ENCODE data around the gene MTMR2. TPM values are rescaled to one million over a fixed set of nuclear protein-coding genes. Genes with fewer than 3 reads are reported as not detected.

The MTMR2 gene
- total and polyA plus RNA-seq, 2 of the 13 experiments (the other 11 are each of a cell fraction or from before 2014, with no cell fraction given) = 12.7 to 22.3 TPM

DNA sequence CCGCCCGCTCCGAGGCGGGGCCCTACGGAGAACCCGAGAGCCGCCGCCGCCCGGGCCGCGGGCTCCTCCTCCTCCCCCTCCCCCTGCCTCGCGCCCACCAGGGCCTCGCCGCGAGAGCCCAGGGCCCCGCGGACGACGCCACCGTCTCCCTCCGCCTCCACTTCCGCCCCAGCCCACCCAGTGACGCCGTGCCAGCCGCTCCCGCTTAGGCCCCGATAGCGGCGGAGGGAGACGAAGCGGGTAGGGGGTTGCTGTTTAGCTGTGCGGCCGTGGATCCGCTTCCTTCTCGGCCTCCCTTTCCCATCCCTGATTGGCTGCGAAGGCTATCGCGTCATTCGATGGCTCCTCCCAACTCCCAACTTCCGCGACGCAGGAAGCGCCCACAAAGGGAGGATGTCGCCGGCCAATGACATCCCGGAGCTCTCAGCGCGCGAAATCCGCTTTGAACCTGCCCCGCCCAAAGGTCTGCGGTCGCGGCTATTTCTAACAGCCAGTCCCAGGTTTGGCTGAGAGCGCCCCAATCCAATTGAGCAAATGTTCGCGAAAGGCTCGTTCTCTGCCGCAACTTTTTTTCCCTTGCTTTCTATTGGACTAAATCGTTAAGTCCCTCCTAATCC, 134.3 kb downstream of the MTMR2 start, which contains the start of gene FAM76B (continued):
- TF ChIP-seq ZNF83 (CRISPR knock-in tag; IDR thresholded peaks at IDR 0.05; ENCODE audit: borderline replicate concordance) = no peak
- TF ChIP-seq, protein P1, sequence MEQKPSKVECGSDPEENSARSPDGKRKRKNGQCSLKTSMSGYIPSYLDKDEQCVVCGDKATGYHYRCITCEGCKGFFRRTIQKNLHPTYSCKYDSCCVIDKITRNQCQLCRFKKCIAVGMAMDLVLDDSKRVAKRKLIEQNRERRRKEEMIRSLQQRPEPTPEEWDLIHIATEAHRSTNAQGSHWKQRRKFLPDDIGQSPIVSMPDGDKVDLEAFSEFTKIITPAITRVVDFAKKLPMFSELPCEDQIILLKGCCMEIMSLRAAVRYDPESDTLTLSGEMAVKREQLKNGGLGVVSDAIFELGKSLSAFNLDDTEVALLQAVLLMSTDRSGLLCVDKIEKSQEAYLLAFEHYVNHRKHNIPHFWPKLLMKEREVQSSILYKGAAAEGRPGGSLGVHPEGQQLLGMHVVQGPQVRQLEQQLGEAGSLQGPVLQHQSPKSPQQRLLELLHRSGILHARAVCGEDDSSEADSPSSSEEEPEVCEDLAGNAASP (CRISPR knock-in tag; IDR thresholded peaks at IDR 0.05; ENCODE audit: borderline replicate concordance) = no peak
- peak; percentile 96 for TF ChIP-seq ZBTB25 (CRISPR knock-in tag; IDR thresholded peaks at IDR 0.05)
- TF ChIP-seq ZNF333 (CRISPR knock-in tag; IDR thresholded peaks at IDR 0.05; ENCODE audit: borderline replicate concordance) = no peak
- TF ChIP-seq TAF1 (CRISPR knock-in tag; IDR thresholded peaks at IDR 0.05) = peak; percentile 81
- TF ChIP-seq, protein P2, sequence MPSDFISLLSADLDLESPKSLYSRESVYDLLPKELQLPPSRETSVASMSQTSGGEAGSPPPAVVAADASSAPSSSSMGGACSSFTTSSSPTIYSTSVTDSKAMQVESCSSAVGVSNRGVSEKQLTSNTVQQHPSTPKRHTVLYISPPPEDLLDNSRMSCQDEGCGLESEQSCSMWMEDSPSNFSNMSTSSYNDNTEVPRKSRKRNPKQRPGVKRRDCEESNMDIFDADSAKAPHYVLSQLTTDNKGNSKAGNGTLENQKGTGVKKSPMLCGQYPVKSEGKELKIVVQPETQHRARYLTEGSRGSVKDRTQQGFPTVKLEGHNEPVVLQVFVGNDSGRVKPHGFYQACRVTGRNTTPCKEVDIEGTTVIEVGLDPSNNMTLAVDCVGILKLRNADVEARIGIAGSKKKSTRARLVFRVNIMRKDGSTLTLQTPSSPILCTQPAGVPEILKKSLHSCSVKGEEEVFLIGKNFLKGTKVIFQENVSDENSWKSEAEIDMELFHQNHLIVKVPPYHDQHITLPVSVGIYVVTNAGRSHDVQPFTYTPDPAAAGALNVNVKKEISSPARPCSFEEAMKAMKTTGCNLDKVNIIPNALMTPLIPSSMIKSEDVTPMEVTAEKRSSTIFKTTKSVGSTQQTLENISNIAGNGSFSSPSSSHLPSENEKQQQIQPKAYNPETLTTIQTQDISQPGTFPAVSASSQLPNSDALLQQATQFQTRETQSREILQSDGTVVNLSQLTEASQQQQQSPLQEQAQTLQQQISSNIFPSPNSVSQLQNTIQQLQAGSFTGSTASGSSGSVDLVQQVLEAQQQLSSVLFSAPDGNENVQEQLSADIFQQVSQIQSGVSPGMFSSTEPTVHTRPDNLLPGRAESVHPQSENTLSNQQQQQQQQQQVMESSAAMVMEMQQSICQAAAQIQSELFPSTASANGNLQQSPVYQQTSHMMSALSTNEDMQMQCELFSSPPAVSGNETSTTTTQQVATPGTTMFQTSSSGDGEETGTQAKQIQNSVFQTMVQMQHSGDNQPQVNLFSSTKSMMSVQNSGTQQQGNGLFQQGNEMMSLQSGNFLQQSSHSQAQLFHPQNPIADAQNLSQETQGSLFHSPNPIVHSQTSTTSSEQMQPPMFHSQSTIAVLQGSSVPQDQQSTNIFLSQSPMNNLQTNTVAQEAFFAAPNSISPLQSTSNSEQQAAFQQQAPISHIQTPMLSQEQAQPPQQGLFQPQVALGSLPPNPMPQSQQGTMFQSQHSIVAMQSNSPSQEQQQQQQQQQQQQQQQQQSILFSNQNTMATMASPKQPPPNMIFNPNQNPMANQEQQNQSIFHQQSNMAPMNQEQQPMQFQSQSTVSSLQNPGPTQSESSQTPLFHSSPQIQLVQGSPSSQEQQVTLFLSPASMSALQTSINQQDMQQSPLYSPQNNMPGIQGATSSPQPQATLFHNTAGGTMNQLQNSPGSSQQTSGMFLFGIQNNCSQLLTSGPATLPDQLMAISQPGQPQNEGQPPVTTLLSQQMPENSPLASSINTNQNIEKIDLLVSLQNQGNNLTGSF (CRISPR knock-in tag; IDR thresholded peaks at IDR 0.05) = no peak
- TF ChIP-seq FLYWCH1 (CRISPR knock-in tag; IDR thresholded peaks at IDR 0.05) = no peak
- TF ChIP-seq, protein P3, sequence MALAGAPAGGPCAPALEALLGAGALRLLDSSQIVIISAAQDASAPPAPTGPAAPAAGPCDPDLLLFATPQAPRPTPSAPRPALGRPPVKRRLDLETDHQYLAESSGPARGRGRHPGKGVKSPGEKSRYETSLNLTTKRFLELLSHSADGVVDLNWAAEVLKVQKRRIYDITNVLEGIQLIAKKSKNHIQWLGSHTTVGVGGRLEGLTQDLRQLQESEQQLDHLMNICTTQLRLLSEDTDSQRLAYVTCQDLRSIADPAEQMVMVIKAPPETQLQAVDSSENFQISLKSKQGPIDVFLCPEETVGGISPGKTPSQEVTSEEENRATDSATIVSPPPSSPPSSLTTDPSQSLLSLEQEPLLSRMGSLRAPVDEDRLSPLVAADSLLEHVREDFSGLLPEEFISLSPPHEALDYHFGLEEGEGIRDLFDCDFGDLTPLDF (CRISPR knock-in tag; IDR thresholded peaks at IDR 0.05) = peak; percentile 99
- peak; percentile 61; the same call in 1 of the 2 replicates for TF ChIP-seq SOX5 (CRISPR knock-in tag; IDR thresholded peaks at IDR 0.05; ENCODE audit: borderline replicate concordance)
- 0 out of 2 replicates have a peak, but pooled peaks have one; percentile 13 for TF ChIP-seq KDM5B (CRISPR knock-in tag; IDR thresholded peaks at IDR 0.05; ENCODE audit: borderline replicate concordance)
- TF ChIP-seq ETV5 (CRISPR knock-in tag; IDR thresholded peaks at IDR 0.05; ENCODE audit: borderline replicate concordance) = peak; percentile 95
- TF ChIP-seq ARNT2 (CRISPR knock-in tag; IDR thresholded peaks at IDR 0.05; ENCODE audit: low read depth) = peak; percentile 83; the same call in 1 of the 2 replicates
- peak; percentile 74; the same call in 1 of the 2 replicates for TF ChIP-seq ZNF709 (CRISPR knock-in tag; IDR thresholded peaks at IDR 0.05)
- peak; percentile 89 for TF ChIP-seq CBFB (CRISPR knock-in tag; IDR thresholded peaks at IDR 0.05)
- 0 out of 2 replicates have a peak, but pooled peaks have one; percentile 66 for TF ChIP-seq ZNF543 (CRISPR knock-in tag; IDR thresholded peaks at IDR 0.05)
- no peak for TF ChIP-seq CCAR2 (optimal IDR thresholded peaks at IDR 0.05; ENCODE audit: low read depth, low read length)
- TF ChIP-seq ELF4 (CRISPR knock-in tag; IDR thresholded peaks at IDR 0.05; ENCODE audit: borderline replicate concordance) = peak; percentile 92; the same call in 1 of the 2 replicates
- TF ChIP-seq, protein P4, sequence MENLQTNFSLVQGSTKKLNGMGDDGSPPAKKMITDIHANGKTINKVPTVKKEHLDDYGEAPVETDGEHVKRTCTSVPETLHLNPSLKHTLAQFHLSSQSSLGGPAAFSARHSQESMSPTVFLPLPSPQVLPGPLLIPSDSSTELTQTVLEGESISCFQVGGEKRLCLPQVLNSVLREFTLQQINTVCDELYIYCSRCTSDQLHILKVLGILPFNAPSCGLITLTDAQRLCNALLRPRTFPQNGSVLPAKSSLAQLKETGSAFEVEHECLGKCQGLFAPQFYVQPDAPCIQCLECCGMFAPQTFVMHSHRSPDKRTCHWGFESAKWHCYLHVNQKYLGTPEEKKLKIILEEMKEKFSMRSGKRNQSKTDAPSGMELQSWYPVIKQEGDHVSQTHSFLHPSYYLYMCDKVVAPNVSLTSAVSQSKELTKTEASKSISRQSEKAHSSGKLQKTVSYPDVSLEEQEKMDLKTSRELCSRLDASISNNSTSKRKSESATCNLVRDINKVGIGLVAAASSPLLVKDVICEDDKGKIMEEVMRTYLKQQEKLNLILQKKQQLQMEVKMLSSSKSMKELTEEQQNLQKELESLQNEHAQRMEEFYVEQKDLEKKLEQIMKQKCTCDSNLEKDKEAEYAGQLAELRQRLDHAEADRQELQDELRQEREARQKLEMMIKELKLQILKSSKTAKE (CRISPR knock-in tag; IDR thresholded peaks at IDR 0.05; ENCODE audit: borderline replicate concordance) = peak; percentile 28; the same call in 1 of the 2 replicates

Data from HepG2 (cell line).